ENCODE data around the gene DDX56. TPM values are rescaled to one million over a fixed set of nuclear protein-coding genes. Genes with fewer than 3 reads are reported as not detected.

Gene DDX56
- polyA plus RNA-seq, 1 of the 3 experiments (the other 2 are of a cell fraction) = 97.1 TPM

DNA sequence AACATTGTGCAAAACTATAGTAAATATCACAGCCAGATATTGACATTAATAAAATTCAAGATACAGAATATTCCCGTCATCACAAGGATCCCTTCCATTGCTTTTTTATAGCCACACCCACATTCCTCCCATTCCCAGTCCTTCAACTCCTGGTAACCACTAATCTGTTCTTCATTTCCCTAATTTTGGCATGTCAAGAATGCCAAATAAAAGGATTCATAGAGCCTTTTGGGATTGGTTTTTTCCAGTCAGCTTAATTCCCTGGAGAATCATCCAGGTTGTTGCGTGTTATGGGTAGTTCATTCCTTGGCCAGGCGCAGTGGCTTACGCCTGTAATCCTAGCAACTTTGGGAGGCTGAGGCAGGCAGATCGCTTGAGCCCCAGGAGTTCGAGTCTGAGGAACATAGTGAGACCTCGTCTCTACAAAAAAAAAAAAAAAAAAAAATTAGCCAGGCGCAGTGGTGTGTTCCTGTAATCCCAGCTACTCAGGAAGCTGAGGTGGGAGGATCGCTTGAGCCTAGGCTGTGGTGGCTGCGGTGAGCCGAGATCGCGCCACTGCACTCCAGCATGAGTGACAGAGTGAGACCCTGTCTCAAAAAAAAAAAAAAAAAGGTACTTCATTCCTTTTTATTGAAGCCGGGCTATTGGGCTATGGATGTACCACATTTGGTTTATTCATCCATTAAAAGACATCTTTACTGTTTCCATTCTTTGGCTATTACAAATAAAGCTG lies 35.4 kb upstream of the DDX56 start:
- 94% methylated on average over 14 of the region's 14 CpGs for WGBS (ENCODE audit: low lambda C conversion rate)
- no peak overlapping the region for H2AFZ ChIP-seq (ENCODE audit: low read depth)
- H3K9me3 ChIP-seq = no peaks in the 10 kb centered on the region
- no peaks in the 10 kb centered on the region for H3K27me3 ChIP-seq (ENCODE audit: insufficient read depth)
- ChIA-PET CTCF (interaction anchor here (0.7 kb wide), 1 partner anchor 523 kb away, joined by 3 read pairs; no protein-coding TSS in a partner anchor), POLR2A (interaction anchor here (0.7 kb wide), 2 partner anchors 75 to 340 kb away, joined by 5 read pairs; no protein-coding TSS in a partner anchor)
- DNase-seq = no peak
- H3K9me2 ChIP-seq = no peaks in the 10 kb centered on the region
- no peak overlapping the region for H3K9ac ChIP-seq
- no peak overlapping the region for H3K4me2 ChIP-seq
- no peak for TF ChIP-seq GABPA (IDR thresholded peaks at IDR 0.05; ENCODE audit: low read depth)
- TF ChIP-seq EZH2phosphoT487 (IDR thresholded peaks at IDR 0.05; ENCODE audit: borderline replicate concordance, low read depth) = no peak
- TF ChIP-seq, protein P1, sequence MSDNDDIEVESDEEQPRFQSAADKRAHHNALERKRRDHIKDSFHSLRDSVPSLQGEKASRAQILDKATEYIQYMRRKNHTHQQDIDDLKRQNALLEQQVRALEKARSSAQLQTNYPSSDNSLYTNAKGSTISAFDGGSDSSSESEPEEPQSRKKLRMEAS (IDR thresholded peaks at IDR 0.05; ENCODE audit: low read depth) = no peak
- TF ChIP-seq, protein P2, sequence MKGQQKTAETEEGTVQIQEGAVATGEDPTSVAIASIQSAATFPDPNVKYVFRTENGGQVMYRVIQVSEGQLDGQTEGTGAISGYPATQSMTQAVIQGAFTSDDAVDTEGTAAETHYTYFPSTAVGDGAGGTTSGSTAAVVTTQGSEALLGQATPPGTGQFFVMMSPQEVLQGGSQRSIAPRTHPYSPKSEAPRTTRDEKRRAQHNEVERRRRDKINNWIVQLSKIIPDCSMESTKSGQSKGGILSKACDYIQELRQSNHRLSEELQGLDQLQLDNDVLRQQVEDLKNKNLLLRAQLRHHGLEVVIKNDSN (IDR thresholded peaks at IDR 0.05; ENCODE audit: borderline replicate concordance, low read depth) = no peak
- no peak for TF ChIP-seq RXRA (IDR thresholded peaks at IDR 0.05; ENCODE audit: borderline replicate concordance, low read depth)
- no peak for TF ChIP-seq TEAD4 (IDR thresholded peaks at IDR 0.05; ENCODE audit: borderline replicate concordance, insufficient read depth)
- TF ChIP-seq, protein P3, sequence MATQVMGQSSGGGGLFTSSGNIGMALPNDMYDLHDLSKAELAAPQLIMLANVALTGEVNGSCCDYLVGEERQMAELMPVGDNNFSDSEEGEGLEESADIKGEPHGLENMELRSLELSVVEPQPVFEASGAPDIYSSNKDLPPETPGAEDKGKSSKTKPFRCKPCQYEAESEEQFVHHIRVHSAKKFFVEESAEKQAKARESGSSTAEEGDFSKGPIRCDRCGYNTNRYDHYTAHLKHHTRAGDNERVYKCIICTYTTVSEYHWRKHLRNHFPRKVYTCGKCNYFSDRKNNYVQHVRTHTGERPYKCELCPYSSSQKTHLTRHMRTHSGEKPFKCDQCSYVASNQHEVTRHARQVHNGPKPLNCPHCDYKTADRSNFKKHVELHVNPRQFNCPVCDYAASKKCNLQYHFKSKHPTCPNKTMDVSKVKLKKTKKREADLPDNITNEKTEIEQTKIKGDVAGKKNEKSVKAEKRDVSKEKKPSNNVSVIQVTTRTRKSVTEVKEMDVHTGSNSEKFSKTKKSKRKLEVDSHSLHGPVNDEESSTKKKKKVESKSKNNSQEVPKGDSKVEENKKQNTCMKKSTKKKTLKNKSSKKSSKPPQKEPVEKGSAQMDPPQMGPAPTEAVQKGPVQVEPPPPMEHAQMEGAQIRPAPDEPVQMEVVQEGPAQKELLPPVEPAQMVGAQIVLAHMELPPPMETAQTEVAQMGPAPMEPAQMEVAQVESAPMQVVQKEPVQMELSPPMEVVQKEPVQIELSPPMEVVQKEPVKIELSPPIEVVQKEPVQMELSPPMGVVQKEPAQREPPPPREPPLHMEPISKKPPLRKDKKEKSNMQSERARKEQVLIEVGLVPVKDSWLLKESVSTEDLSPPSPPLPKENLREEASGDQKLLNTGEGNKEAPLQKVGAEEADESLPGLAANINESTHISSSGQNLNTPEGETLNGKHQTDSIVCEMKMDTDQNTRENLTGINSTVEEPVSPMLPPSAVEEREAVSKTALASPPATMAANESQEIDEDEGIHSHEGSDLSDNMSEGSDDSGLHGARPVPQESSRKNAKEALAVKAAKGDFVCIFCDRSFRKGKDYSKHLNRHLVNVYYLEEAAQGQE (IDR thresholded peaks at IDR 0.05; ENCODE audit: low read depth, low read length) = no peak
- TF ChIP-seq, protein P4, sequence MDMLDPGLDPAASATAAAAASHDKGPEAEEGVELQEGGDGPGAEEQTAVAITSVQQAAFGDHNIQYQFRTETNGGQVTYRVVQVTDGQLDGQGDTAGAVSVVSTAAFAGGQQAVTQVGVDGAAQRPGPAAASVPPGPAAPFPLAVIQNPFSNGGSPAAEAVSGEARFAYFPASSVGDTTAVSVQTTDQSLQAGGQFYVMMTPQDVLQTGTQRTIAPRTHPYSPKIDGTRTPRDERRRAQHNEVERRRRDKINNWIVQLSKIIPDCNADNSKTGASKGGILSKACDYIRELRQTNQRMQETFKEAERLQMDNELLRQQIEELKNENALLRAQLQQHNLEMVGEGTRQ (IDR thresholded peaks at IDR 0.05; ENCODE audit: borderline replicate concordance, low read depth, low read length) = no peak
- no peak for TF ChIP-seq MEF2A (IDR thresholded peaks at IDR 0.05; ENCODE audit: borderline replicate concordance, low read depth)
- no peak for TF ChIP-seq POLR2AphosphoS5 (IDR thresholded peaks at IDR 0.05; ENCODE audit: low read depth, low read length)
- TF ChIP-seq FOSL2 (IDR thresholded peaks at IDR 0.05; ENCODE audit: borderline replicate concordance, low read depth) = no peak
- TF ChIP-seq, protein P5, sequence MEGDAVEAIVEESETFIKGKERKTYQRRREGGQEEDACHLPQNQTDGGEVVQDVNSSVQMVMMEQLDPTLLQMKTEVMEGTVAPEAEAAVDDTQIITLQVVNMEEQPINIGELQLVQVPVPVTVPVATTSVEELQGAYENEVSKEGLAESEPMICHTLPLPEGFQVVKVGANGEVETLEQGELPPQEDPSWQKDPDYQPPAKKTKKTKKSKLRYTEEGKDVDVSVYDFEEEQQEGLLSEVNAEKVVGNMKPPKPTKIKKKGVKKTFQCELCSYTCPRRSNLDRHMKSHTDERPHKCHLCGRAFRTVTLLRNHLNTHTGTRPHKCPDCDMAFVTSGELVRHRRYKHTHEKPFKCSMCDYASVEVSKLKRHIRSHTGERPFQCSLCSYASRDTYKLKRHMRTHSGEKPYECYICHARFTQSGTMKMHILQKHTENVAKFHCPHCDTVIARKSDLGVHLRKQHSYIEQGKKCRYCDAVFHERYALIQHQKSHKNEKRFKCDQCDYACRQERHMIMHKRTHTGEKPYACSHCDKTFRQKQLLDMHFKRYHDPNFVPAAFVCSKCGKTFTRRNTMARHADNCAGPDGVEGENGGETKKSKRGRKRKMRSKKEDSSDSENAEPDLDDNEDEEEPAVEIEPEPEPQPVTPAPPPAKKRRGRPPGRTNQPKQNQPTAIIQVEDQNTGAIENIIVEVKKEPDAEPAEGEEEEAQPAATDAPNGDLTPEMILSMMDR (IDR thresholded peaks at IDR 0.05) = no peak
- no peak for TF ChIP-seq RCOR1 (IDR thresholded peaks at IDR 0.05; ENCODE audit: low read length)
- TF ChIP-seq NFIC (IDR thresholded peaks at IDR 0.05; ENCODE audit: borderline replicate concordance) = no peak
- TF ChIP-seq TAF1 (IDR thresholded peaks at IDR 0.05; ENCODE audit: borderline replicate concordance, low read depth, low read length) = no peak
- no peak for TF ChIP-seq SMC3 (IDR thresholded peaks at IDR 0.05; ENCODE audit: low read depth, low read length)
- TF ChIP-seq MXI1 (IDR thresholded peaks at IDR 0.05; ENCODE audit: low read depth, low read length) = no peak
- TF ChIP-seq RFX5 (IDR thresholded peaks at IDR 0.05; ENCODE audit: low read length) = no peak
- no peak for TF ChIP-seq SIN3A (IDR thresholded peaks at IDR 0.05; ENCODE audit: borderline replicate concordance, low read depth, low read length)
- no peak for TF ChIP-seq CHD2 (IDR thresholded peaks at IDR 0.05; ENCODE audit: low read length, partially characterized antibody)
- H3K4me1 ChIP-seq (ENCODE audit: control insufficient read depth in 1 of 2, insufficient read depth in 2 of 2, low read depth in 1 of 2, low read length in 1 of 2) = peaks cover 0 to 5% of the 10 kb centered on the region in 2 experiments; a peak in 2 of 4 replicates
- H3K36me3 ChIP-seq (replicated peaks in 1 of 2; ENCODE audit: control insufficient read depth in 1 of 2, insufficient read depth in 2 of 2, low read length in 1 of 2) = no peaks in the 10 kb centered on the region
- H3K79me2 ChIP-seq (ENCODE audit: insufficient read depth) = peaks cover 72% of the 10 kb centered on the region
- H3K27ac ChIP-seq (ENCODE audit: low read depth in 2 of 2, low read length in 1 of 2) = no peak overlapping the region
- peaks cover 11% of the 10 kb centered on the region for H3F3A ChIP-seq (replicated peaks; ENCODE audit: insufficient read depth)
- H4K20me1 ChIP-seq (ENCODE audit: insufficient read depth) = no peaks in the 10 kb centered on the region; the same call in 1 of the 2 replicates
- no peak overlapping the region for H3K4me3 ChIP-seq (ENCODE audit: low read depth in 2 of 2, low read length in 1 of 2)
